NB4 (cell line): Measurements from ENCODE around the gene SRXN1.

ENCODE experiments used
- DNase-seq: peaks from one replicate; pipeline ENCODE4 v3.0.0; 2010; ENCODE audit warnings: low read depth
- H3K4me3 ChIP-seq: one replicate; pipeline ENCODE4 v1.5.1; 2011; ENCODE audit warnings: mild to moderate bottlenecking, low read depth, low read length, moderate library complexity
- CTCF ChIP-seq: IDR thresholded peaks from one replicate; pipeline ENCODE4 v1.5.1; 2012; ENCODE audit warnings: low read depth, low read length
- MAX ChIP-seq: IDR thresholded peaks from 2 replicates; pipeline ENCODE4 v1.6.1; 2011; ENCODE audit warnings: low read depth, low read length
- MYC ChIP-seq: IDR thresholded peaks from 2 replicates; pipeline ENCODE4 v1.6.1; 2011; ENCODE audit warnings: low read depth, low read length
- POLR2A ChIP-seq: IDR thresholded peaks from 2 replicates; pipeline ENCODE4 v1.6.1; 2011; ENCODE audit warnings: mild to moderate bottlenecking; ENCODE audit not compliant: insufficient read length; ENCODE audit errors: extremely low read depth

SRXN1 gene

DNA sequence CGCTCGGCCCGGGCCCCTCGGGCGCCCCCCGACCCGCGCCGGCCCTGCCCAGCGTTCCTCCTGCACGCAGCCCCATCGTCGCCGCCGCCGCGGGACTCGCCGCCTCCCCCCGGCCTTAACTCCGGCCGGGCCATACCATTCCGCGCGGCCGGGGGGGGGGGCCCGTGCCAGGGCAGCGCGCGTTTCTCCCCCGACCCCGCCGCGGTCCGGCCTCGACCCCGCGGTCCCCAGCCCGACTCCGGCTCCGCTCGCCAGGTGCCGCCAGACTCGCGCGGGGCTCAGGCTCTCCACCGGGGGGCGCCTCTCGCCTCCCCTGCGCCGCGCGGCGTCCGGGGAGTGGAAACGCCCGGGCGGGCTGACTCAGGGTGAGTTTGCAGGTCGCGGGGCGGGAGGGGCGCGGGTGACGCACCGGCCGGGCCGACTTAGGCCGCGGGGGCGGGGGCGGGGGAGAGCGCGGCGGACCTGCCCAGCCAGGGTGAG lies at the start of gene SRXN1:
SRXN1 (minus strand) TSS at position 91 of the 480 bp plus-strand sequence; CDS start at position 76, 15 bp downstream.
- H3K4me3 ChIP-seq: peak within 1 kb of the TSS; percentile 93
- peak; percentile 97 for DNase-seq

DNA sequence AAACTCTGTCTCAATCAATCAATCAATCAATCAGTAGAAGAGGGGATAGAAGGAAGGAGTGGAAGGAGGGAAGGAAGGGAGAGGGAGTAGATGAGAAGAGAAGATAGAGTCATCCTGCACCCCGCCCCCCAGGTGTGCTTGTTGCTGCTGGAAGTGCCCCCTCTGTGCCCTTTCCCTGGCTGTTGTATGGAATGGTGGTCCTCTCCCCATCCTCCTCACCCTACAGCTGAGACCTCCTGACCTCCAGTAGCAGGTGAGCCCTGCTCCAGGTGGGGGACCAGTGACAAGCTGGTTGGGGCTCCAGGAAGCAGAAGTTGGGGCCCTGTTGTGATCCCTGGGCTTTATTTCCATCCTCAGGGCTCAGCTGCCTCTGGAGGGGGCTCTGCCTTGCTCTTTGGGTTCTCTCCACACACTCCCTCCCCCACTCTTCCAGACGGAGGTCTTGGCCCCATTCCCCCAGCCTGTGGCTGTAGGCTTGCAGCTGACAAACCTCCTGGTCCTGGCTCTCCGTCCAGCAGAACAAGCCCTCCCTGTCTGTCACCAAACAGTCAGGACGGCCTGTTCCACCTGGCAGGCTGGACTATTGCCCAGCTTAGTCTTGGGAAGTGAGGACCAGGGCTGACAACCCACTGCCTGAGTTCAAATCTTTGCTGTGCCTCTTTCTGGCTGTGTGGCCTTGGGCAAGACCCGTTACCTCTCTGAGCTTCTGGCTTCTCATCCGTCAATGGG lies 48.6 kb upstream of the SRXN1 start:
- H3K4me3 ChIP-seq: no peak overlapping the region
- no peak for DNase-seq
- TF ChIP-seq CTCF (no peak), POLR2A (no peak), MAX (no peak), MYC (no peak)

More for the DNA sequence above, at the start of gene SRXN1:
- TF ChIP-seq CTCF: peak; percentile 52
- no peak for TF ChIP-seq MAX
- TF ChIP-seq POLR2A: peak; percentile 62
- no peak; the same call in 1 of the 2 replicates for TF ChIP-seq MYC

GRCh38 chr20:699811-700338 lies 46.9 kb upstream of the SRXN1 start:
- DNase-seq: no peak
- TF ChIP-seq MYC: no peak
- TF ChIP-seq CTCF: no peak
- no peak for TF ChIP-seq POLR2A
- no peak for TF ChIP-seq MAX
- no peak overlapping the region for H3K4me3 ChIP-seq

- TF ChIP-seq MAX: no peak
- no peak for TF ChIP-seq MYC
- no peak for TF ChIP-seq CTCF
- TF ChIP-seq POLR2A: no peak
- DNase-seq: no peak
- no peak overlapping the region for H3K4me3 ChIP-seq
These were observed 46.3 kb upstream of the SRXN1 start for GRCh38 chr20:699342-699741.

- no peak for TF ChIP-seq MAX
- TF ChIP-seq POLR2A: no peak
- TF ChIP-seq CTCF: no peak
- TF ChIP-seq MYC: no peak
- no peak overlapping the region for H3K4me3 ChIP-seq
These were observed 45.3 kb upstream of the SRXN1 start for GRCh38 chr20:698276-698675.

More at GRCh38 chr20:698276-698675, 45.3 kb upstream of the SRXN1 start:
- no peak for DNase-seq
